Epithelial cell of proximal tubule (primary cell): Measurements from ENCODE around the gene B3GAT2. TPM values are rescaled to one million over a fixed set of nuclear protein-coding genes. Genes with fewer than 3 reads are reported as not detected.

Source experiments
- DNase-seq: peaks from one replicate; pipeline ENCODE4 v3.0.0-alpha.2; 2011; ENCODE audit warnings: low read depth
- H3K4me3 ChIP-seq: 2 replicates; pipeline ENCODE4 v1.5.1; 2011; ENCODE audit warnings: low read depth, mild to moderate bottlenecking, low read length
- total RNA-seq: library from RNA; depleted of rRNA; stranded (reverse); fragments of >200 nt; gene quantifications from 2 replicates; pipeline ENCODE4 v1.2.3, GENCODE V29; 2015
- TF ChIP-seq, protein P1 (sequence below): conservative IDR thresholded peaks from 2 replicates; pipeline ENCODE4 v1.5.1; 2012; ENCODE audit warnings: low read depth, mild to moderate bottlenecking, low read length

The B3GAT2 gene
- total RNA-seq, 1 donor from 2014 or later = not detected

DNA sequence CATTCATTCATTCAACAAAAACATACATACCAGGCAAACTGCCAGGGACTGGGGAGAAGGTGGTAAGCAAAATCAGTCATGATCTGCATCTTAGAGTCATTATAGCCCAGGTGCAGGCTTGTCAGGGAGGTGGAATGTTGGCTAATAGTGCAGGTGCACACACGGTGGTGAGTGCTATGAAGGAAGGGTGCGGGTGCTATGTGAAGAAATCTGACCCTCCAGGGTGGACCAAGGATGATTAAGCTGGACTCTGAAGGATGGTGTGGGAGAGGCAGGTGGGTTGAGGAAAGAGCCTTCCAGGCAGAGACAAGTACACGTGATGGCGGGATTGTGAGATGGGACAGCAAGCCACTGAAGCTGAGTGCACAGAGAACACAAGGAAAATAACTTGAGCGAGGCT, 77.4 kb downstream of the B3GAT2 start:
- DNase-seq = no peak
- H3K4me3 ChIP-seq = no peak overlapping the region
- TF ChIP-seq, protein P1, sequence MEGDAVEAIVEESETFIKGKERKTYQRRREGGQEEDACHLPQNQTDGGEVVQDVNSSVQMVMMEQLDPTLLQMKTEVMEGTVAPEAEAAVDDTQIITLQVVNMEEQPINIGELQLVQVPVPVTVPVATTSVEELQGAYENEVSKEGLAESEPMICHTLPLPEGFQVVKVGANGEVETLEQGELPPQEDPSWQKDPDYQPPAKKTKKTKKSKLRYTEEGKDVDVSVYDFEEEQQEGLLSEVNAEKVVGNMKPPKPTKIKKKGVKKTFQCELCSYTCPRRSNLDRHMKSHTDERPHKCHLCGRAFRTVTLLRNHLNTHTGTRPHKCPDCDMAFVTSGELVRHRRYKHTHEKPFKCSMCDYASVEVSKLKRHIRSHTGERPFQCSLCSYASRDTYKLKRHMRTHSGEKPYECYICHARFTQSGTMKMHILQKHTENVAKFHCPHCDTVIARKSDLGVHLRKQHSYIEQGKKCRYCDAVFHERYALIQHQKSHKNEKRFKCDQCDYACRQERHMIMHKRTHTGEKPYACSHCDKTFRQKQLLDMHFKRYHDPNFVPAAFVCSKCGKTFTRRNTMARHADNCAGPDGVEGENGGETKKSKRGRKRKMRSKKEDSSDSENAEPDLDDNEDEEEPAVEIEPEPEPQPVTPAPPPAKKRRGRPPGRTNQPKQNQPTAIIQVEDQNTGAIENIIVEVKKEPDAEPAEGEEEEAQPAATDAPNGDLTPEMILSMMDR = no peak

DNA sequence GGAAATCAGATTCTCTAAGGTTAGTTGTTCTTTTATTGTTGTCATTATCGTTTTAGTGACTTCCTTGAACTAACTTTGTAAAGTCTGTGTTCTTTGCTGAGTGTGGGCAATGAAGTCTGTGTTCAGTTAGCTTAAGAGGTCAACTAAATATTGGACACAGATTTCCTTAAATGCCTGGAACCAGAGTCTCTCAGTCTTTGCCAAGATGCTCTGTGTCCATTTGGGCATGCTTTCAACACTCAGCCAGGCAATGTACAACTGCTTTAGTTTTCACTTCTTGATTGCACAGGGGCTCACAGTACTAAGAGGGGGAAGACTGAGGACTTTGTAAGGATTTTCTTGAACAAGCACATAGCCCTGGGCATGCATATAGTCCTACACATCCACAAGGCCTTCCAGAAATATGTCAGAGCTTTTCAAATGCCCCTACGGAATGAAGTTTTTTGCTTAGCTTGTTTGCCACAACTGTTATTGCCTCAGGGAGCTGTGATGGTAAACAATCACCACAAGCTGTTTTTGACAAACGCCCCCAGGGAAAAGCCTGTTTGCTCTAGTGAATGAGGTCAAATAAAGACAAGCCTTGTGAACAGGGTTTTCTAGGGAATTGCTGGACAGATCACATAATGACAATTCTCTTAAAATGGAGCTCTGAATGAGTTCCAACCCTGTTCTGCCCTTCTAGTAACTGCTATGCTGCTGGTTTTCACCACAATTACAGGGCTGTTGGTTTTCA, 82.5 kb downstream of the B3GAT2 start:
- no peak overlapping the region for H3K4me3 ChIP-seq
- no peak for DNase-seq
- TF ChIP-seq, protein P1 = no peak

DNA sequence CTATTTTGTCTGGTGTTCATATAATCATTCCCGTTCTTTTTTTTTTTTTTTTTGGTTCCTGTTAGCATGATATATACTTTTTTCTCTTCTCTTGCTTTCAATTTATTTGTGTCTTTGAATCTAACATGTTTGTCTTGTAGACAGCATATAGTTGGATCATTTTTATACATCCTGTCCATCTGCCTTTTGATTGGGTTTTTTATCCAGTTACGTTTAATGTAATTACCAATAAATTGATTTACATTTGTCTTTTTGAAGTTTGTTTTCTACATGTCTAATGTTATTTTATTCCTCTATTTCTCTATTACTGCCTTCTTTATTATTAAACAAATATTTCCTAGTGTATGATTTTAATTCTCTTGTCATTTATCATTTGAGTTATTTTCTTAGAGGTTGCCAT, 84.4 kb downstream of the B3GAT2 start:
- H3K4me3 ChIP-seq = no peak overlapping the region
- DNase-seq = no peak
- TF ChIP-seq, protein P1 = no peak

DNA sequence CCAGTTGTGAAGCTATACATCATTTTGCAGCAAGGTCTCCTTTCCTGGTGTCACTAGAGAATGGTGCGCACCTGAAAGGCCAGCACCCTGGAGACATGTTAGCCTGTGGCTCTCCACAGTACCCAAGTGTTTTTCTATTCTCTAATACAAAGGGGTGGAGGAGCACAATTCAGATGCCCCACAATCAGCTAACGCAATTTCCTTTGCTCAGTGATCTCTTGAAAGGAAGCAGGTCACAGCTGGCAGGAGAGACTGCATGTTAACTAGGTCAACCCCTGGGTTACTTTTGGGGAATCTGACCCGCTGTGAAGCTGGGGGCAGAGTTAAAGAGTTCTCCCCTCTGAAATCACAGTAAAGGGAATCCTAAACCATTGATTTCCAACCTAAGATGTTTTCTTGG, 92.5 kb downstream of the B3GAT2 start:
- H3K4me3 ChIP-seq = no peak overlapping the region
- no peak for DNase-seq
- TF ChIP-seq, protein P1 = no peak

DNA sequence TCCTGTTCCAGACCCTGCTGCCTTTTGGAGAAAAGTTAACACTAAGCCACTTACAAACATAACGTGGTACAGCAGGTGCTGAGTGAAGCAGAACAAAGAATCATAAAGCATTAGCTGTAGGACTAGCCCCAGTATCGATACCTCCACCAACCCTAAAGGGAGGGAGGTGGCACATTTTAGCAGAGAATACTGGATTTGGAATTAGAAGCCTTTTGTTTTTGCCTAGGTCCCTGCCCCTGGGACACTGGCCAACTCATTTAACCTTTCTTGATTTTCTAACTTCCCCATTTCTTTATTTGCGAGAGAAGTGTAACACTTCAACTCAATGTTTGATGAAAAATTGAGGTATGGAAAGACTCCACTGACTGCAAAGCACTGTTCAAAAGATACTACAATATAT, 93.5 kb downstream of the B3GAT2 start:
- no peak overlapping the region for H3K4me3 ChIP-seq
- no peak for DNase-seq

DNA sequence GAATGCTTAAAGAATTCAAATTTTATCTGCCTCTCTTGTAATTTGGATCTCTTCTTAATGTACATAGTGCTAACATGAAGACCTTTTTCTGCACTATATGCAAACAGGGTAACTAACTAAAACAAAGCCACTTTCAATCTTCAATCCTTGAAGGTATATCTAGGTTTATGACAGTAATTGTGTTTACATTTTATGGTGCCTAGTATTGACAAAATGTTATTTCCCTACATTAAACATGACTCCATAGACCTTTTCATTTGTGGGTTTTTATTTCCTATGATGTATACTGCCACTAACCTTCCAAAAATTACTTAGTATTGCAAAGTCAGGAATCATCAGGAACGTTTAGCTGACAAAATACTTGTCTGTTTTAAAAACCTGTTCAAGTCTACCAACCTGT, 95.9 kb downstream of the B3GAT2 start:
- no peak overlapping the region for H3K4me3 ChIP-seq
- no peak for DNase-seq
- TF ChIP-seq, protein P1 = no peak

More for the DNA sequence above, 93.5 kb downstream of the B3GAT2 start:
- TF ChIP-seq, protein P1 = no peak

DNA sequence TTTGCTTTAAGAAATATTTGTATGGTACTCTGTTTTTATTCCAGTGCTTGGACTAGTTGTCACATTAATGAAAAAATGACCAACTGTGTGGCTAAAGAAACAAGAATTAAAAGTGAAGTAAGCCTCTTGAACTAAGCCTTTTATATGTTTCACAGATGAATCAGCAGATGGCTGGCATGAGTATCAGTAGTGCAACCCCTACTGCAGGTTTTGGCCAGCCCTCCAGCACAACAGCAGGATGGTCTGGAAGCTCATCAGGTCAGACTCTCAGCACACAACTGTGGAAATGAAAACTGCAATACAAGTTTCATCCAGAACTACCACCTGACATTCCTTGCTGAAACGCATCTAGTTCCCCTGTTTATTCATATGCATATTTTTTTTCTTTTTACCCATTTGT, 96.8 kb downstream of the B3GAT2 start:
- H3K4me3 ChIP-seq = no peak overlapping the region
- no peak for DNase-seq
- TF ChIP-seq, protein P1 = no peak
